Motor neuron (in vitro differentiated cells): ENCODE data around the gene POLR2M. TPM values are rescaled to one million over a fixed set of nuclear protein-coding genes. Genes with fewer than 3 reads are reported as not detected.

Source experiments
- ATAC-seq, 8 experiments: fragments of 200-7000 bp; cut with Tn5 transposase; replicated peaks in 6 of 8; 2 replicates each; pipeline ENCODE4 v1.8.0; 2021; ENCODE audit warnings: mild to moderate bottlenecking in 8 of 8, moderate library complexity in 8 of 8
- H3K27ac ChIP-seq, 2 donors: fragments of 250-450 bp; sonication (Bioruptor Pico); 2 replicates each; pipeline ENCODE4 v1.9.0; 2021; ENCODE audit warnings: antibody characterized with exemption in 2 of 2, mild to moderate bottlenecking in 2 of 2, moderate library complexity in 1 of 2
- H3K4me1 ChIP-seq, 2 donors: fragments of 250-450 bp; sonication (Bioruptor Pico); replicated peaks in 1 of 2; 2 replicates each; pipeline ENCODE4 v1.6.1; 2021; ENCODE audit warnings: antibody characterized with exemption in 2 of 2, mild to moderate bottlenecking in 2 of 2, moderate library complexity in 1 of 2
- H3K4me3 ChIP-seq, 5 donors: fragments of 250-450 bp; sonication (Bioruptor Pico); 2 replicates each; pipeline ENCODE4 v1.9.0; 2021; ENCODE audit warnings: antibody characterized with exemption in 5 of 5, mild to moderate bottlenecking in 5 of 5, moderate library complexity in 4 of 5
- WGBS, 10 experiments: fragments of 450-650 bp; shearing (Covaris generic); methylation state at CpG; one replicate each; pipeline ENCODE4 v1.0.0; 2022; 5-methylcytosine and 5-hydroxymethylcytosine counted together
- in situ Hi-C, 9 experiments: fragments of 400-800 bp; cut with MboI; loops; one replicate each; pipeline ENCODE4 v1.15.0; 2021; ENCODE audit warnings: low sequenced_read_pairs in 9 of 9, low pct_unique_long_range_greater_than_20kb in 2 of 9; ENCODE audit not compliant: unreplicated experiment in 9 of 9
- total RNA-seq, 8 experiments: library from RNA; unstranded; fragments of 300-600 nt; gene quantifications; 2 replicates each; pipeline versions ENCODE4 v1.2.3 to v1.2.4, GENCODE V29; 2022

POLR2M gene
- total RNA-seq, 8 experiments from 2014 or later: 20.9 to 55.2 (median 37.9) TPM

DNA sequence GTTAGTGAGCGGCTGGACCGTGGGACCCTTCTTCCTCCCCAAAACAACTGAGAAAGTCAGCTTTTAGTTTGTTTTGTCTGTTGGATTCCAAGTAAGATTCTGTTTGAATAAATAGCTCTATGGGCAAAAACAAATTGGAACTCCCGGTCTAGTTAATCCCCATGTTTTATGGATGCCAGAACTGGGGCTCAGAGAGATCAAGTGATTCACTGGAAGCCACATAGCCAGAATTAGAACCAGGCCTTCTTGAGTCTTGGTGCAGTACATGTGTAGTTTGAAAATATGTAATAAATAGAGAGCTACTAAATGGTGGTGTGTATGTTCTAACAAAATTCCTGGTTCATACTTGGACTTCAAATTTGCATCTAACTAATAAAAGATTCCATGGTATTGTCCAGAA is 29.3 kb upstream of the POLR2M start:
- Histone ChIP-seq H3K27ac (no peak overlapping the region), H3K4me3 (no peak overlapping the region), H3K4me1 (peaks cover 0 to 2% of the 10 kb centered on the region in 2 donors)
- peak in 1 of 8 experiments; percentile 17 for ATAC-seq
- in situ Hi-C loops: no loop called here
- 0 to 100% (median 59%) methylated on average over 1 to 3 of the region's 3 CpGs; no CpG with 5 or more reads in 4 of the 10 experiments for WGBS, 10 experiments

DNA sequence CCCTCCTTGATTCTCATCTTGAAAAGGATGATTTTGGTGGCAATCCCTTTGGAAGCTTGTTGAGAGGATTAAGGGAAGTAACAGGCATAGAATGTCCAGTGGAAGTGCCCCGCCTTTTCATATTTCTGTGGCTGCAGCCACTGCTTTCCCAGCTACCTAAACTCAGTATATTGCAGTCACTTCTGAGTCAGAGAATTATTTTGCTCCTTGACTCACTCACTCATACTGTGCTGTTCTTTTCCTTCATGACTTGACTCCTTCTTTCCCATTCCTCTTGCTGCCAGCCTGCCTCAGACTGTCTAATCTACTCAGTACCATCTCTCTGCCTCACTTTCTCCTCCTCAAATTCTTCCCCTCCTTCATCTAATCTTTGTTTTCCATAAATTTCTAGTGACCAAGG is 26.5 kb upstream of the POLR2M start:
- Histone ChIP-seq H3K4me3 (no peak overlapping the region), H3K27ac (no peak overlapping the region), H3K4me1 (no peaks in the 10 kb centered on the region)
- WGBS, 10 experiments: 20 to 83% (median 55%) methylated on average over 1 of the region's 1 CpG; no CpG with 5 or more reads in 5 of the 10 experiments
- in situ Hi-C loops: no loop called here
- ATAC-seq: peak in 3 of 8 experiments; percentile 71 to 86 (median 81)

GRCh38 chr15:57681011-57681410 is 25.5 kb upstream of the POLR2M start:
- Histone ChIP-seq H3K27ac (no peak overlapping the region), H3K4me3 (no peak overlapping the region), H3K4me1 (no peaks in the 10 kb centered on the region)
- in situ Hi-C loops: no loop called here
- no peak for ATAC-seq
- WGBS, 10 experiments: 78 to 86% (median 83%) methylated on average over 1 of the region's 1 CpG; no CpG with 5 or more reads in 6 of the 10 experiments

DNA sequence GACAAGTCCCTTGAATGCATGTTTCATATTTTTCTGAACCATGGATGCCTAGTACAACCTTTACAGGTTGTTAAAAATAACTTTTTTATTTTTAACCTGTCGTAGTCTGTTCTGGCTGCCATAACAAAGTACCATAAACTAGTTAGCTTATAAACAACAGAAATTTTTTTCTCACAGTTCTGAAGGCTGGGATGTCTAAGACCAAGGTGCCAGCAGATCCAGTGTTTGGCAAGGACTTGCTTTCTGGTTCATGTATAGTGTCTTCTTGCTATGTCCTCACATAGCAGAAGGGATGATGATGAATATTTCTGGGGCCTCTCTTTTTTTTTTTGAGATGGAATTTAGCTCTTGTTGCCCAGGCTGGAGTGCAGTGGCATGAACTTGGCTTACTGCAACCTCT is 23.0 kb upstream of the POLR2M start:
- WGBS, 10 experiments: 71 to 100% (median 85%) methylated on average over 1 of the region's 1 CpG; no CpG with 5 or more reads in 1 of the 10 experiments
- in situ Hi-C loops: no loop called here
- H3K27ac ChIP-seq: no peak overlapping the region
- no peaks in the 10 kb centered on the region for H3K4me1 ChIP-seq
- ATAC-seq: no peak
- no peak overlapping the region for H3K4me3 ChIP-seq

GRCh38 chr15:57684491-57685151 is 21.9 kb upstream of the POLR2M start:
- ATAC-seq: no peak
- no peak overlapping the region for H3K27ac ChIP-seq
- no peaks in the 10 kb centered on the region for H3K4me1 ChIP-seq
- no peak overlapping the region for H3K4me3 ChIP-seq
- in situ Hi-C loops: no loop called here
- 51 to 100% (median 86%) methylated on average over 1 to 7 of the region's 8 CpGs for WGBS, 10 experiments

GRCh38 chr15:57685306-57686095 is 21.0 kb upstream of the POLR2M start:
- no peaks in the 10 kb centered on the region for H3K4me1 ChIP-seq
- H3K27ac ChIP-seq: no peak overlapping the region
- 0 to 82% (median 50%) methylated on average over 1 to 7 of the region's 7 CpGs for WGBS, 10 experiments
- in situ Hi-C loops: no loop called here
- ATAC-seq: peak in 6 of 8 experiments; percentile 10 to 96 (median 72)
- H3K4me3 ChIP-seq: no peak overlapping the region

GRCh38 chr15:57686657-57687056 is 19.9 kb upstream of the POLR2M start:
- Histone ChIP-seq H3K27ac (no peak overlapping the region), H3K4me1 (no peaks in the 10 kb centered on the region), H3K4me3 (no peak overlapping the region)
- ATAC-seq: no peak
- in situ Hi-C loops: no loop called here
- 70 to 100% (median 80%) methylated on average over 1 to 4 of the region's 4 CpGs; no CpG with 5 or more reads in 1 of the 10 experiments for WGBS, 10 experiments

DNA sequence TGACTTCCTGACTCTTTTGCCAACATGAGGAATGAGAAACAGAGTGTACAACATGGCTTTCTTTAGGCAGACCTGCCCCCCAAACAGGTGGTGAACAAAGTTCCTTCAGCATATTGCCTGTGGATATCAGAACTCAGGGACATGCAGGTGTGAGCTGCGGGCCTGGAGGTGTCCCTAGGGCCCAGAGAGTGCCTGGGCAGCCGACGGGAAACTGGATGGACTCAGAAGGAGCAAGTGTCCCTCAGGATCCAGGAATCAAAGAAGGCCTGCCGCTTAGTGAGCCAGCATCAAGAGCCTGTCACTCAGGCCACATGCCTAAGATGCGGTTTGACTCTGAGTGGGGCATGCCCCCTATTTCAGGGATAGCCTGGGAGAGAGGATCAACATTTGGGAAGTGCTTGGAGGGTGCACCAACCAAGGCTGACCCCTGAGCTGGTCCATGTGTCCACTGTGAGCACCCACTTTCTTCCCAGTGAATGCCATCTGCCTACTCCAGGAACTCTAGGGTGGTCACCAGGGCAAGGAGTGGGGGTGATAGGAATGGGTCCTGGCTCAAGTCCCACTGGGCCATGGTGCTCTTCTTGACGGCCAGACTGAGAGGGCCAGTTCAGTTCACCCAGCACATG is 16.1 kb upstream of the POLR2M start:
- no peak overlapping the region for H3K4me3 ChIP-seq
- in situ Hi-C loops: no loop called here
- no peaks in the 10 kb centered on the region for H3K4me1 ChIP-seq
- H3K27ac ChIP-seq: no peak overlapping the region
- 60 to 100% (median 86%) methylated on average over 1 to 5 of the region's 6 CpGs; no CpG with 5 or more reads in 4 of the 10 experiments for WGBS, 10 experiments
- no peak for ATAC-seq

GRCh38 chr15:57691082-57691481 is 15.4 kb upstream of the POLR2M start:
- 0 to 100% (median 68%) methylated on average over 1 of the region's 1 CpG; no CpG with 5 or more reads in 2 of the 10 experiments for WGBS, 10 experiments
- in situ Hi-C loops: no loop called here
- ATAC-seq: no peak

GRCh38 chr15:57692709-57693108 is 13.8 kb upstream of the POLR2M start:
- WGBS, 10 experiments: 33 to 86% (median 72%) methylated on average over 1 of the region's 1 CpG; no CpG with 5 or more reads in 4 of the 10 experiments
- H3K27ac ChIP-seq: no peak overlapping the region
- no peak overlapping the region for H3K4me3 ChIP-seq
- in situ Hi-C loops: no loop called here
- ATAC-seq: no peak
- no peaks in the 10 kb centered on the region for H3K4me1 ChIP-seq

More at GRCh38 chr15:57691082-57691481, 15.4 kb upstream of the POLR2M start:
- H3K4me3 ChIP-seq: no peak overlapping the region
- H3K27ac ChIP-seq: no peak overlapping the region
- no peaks in the 10 kb centered on the region for H3K4me1 ChIP-seq

GRCh38 chr15:57694279-57694678 is 12.2 kb upstream of the POLR2M start:
- ATAC-seq: peak in 1 of 8 experiments; percentile 36
- H3K4me3 ChIP-seq: no peak overlapping the region
- WGBS, 10 experiments: 10 to 100% (median 86%) methylated on average over 1 of the region's 1 CpG; no CpG with 5 or more reads in 3 of the 10 experiments
- in situ Hi-C loops: no loop called here
- no peaks in the 10 kb centered on the region for H3K4me1 ChIP-seq
- H3K27ac ChIP-seq: no peak overlapping the region

- peak in 1 of 8 experiments; percentile 39 for ATAC-seq
- H3K4me3 ChIP-seq: no peak overlapping the region
- 42 to 100% (median 73%) methylated on average over 2 to 5 of the region's 5 CpGs; no CpG with 5 or more reads in 1 of the 10 experiments for WGBS, 10 experiments
- in situ Hi-C loops: no loop called here
- H3K4me1 ChIP-seq: no peaks in the 10 kb centered on the region
- H3K27ac ChIP-seq: no peak overlapping the region
Measured at GRCh38 chr15:57696146-57696545, 10.4 kb upstream of the POLR2M start.

GRCh38 chr15:57697588-57697987 is 8.9 kb upstream of the POLR2M start:
- ATAC-seq: no peak
- WGBS, 10 experiments: 81 to 100% (median 85%) methylated on average over 1 to 4 of the region's 4 CpGs; no CpG with 5 or more reads in 3 of the 10 experiments
- H3K27ac ChIP-seq: no peak overlapping the region
- H3K4me3 ChIP-seq: no peak overlapping the region
- H3K4me1 ChIP-seq: no peaks in the 10 kb centered on the region
- in situ Hi-C loops: no loop called here
